NCI-H1436 (cell line): ENCODE measurements around the gene OR52A1.

Experiments
- DNase-seq: peaks from one replicate; lab custom pipeline; 2025; lab: John Stamatoyannopoulos, UW

Gene OR52A1

DNA sequence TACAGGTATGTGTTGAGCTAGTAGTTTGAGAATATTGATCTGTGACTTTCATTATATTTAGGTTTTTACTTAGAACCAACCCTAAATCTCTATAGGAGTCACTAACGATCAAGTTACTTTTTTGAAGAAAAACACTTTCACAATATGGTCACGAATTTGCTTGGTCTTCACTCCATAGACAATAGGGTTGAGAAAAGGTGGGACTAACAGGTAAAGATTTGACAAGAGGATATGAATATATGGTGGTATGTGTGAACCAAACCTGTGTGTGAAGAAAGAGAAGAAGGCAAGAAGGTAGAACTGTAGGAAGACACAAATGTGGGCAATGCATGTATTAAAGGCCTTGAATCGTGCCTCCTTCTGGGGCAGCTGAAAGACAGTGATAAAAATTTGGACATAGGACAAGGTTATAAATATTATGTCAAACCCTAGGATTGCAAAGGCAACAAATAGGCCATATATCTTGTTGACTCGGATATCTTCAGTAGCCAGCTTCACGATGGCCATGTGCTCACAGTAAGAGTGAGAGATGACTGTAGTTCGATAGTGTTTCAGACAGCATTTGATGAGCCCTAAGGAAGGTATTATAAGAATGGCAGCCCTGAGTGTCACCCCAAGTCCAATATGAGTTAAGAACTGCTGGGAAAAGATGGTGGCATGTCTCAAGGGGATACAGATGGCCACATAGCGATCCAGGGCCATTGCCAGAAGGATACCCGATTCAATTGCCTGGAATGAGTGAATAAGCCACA lies 22.8 kb downstream of the OR52A1 start:
- DNase-seq = no peak

DNA sequence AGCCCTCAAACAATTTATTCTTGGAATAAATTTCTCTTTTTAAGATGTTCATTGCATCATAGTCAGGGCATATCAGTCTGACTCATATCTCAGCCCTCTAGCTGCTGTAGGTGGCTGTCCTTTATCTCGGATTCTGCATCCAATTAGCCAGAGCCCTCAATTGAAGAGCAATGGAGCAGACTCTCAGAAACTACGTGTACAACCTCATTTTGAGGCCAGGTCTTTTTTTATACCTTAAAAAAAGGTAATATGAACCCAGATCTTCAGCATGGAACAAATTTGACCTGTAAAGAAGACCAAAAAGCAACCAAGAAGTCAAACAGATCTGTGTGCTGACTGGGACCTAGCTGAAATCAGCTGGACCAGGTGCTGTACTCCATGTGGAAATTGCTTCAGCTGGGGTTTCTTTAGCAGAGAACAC lies 25.1 kb downstream of the OR52A1 start:
- no peak for DNase-seq

DNA sequence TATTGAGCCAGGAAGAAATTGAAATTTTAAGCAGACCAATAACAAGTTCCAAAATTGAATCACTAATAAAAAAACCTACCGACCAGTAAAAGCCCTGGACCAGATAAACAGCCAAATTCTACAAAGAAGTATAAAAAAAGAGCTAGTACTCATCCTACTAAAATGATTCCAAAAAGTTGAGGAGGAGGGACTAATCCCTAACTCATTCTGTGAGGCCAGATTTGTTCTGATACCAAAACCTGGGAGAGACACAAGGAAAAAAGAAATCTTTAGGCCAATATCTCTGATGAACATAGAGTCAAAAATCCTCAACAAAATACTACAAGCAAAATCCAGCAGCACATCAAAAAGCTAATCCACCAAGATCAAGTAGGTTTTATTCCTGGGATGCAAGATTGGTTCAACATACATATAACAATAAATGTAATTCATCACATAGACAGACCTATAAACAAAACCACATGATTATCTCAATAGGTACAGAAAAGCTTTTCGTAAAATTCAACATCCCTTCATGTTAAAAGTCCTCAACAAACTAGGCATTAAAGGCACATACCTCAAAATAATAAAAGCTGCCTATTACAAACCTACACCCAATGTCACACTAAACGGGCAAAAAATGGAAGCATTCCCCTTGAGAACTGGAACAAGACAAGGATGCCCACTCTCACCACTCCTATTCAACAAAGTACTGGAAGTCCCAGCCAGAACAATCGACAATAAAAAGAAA lies 29.5 kb downstream of the OR52A1 start:
- DNase-seq = no peak

DNA sequence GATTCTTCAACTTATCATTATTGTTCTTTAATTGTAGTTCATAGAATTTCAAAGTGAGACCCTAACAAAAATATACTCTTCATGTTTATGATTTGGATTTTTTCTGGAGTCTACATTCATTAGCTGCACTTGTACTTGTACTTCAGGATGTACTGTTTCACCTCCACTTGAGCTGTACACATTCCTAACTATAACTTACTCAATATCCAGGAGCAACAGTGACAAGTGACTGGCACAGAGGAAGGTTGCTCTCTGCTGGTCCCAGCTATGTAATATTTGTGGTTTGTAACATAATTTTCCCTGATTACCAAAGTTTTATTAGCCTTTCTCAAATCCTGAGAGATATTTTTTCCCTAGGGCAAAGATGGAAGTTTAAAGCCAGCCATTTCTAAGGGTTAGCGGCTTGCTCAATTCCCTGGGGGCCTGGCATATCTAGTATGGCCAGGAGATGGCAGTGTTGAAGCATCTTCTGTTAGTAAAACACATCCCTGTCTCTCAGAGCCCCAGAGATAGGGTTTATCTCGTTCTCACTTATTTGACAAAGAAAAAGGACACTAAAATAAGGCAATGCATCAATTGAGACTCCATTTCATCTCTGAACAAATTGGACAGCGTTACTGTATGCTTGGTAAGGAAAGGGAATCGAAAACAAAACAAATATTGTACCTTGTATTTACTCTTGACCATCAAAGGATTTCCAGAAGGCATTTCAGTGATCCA lies 30.6 kb downstream of the OR52A1 start:
- peak; percentile 55 for DNase-seq

DNA sequence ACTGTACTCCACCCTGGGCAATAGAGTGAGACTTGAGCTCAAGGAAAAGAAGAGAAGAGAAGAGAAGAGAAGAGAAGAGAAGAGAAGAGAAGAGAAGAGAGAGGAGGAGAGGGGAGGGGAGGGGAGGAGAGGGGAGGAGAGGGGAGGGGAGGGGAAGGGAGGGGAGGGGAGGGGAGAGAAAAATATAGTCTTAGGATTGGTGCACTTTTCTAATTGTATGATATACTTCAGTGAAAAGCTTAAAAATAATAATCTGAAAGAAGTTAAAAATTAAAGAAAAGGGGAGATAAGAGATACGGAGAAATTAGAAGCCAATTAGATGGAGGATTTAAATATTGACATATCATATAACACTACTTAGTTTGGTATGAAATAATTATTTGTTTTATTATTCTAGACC lies 35.7 kb downstream of the OR52A1 start:
- no peak for DNase-seq

DNA sequence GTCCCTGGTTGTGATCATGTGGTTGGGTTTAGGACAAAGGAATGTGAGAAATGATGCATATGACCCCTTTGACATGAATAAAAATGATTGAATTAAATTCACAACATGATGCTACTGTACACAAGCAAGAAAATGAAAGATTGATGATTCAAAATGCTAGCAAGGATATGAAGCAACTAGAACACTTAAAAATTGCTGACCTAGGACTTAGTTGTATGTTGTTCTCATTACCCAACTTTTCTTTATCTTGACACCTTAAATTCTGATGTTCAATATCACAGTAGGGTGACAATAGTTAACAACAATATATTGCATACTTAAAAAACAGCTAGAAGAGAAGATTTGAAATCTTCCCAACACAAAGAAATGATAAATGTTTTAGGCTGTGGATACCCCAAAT lies 37.0 kb downstream of the OR52A1 start:
- DNase-seq = no peak

DNA sequence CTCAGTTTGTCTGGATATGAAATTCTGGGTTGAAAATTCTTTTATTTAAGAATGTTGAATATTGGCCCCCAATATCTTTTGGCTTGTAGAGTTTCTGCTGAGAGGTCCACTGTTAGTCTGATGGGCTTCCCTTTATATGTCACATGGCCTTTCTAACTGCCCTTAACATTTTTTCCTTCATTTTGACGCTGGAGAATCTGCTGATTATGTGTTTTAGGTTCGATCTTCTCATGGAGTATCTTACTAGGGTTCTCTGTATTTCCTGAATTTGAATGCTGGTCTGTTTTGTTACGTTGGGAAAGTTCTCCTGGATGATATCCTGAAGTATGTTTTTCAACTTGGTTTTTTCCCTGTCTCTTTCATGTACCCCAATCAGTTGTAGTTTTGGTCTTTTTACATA lies 39.2 kb downstream of the OR52A1 start:
- DNase-seq = no peak

DNA sequence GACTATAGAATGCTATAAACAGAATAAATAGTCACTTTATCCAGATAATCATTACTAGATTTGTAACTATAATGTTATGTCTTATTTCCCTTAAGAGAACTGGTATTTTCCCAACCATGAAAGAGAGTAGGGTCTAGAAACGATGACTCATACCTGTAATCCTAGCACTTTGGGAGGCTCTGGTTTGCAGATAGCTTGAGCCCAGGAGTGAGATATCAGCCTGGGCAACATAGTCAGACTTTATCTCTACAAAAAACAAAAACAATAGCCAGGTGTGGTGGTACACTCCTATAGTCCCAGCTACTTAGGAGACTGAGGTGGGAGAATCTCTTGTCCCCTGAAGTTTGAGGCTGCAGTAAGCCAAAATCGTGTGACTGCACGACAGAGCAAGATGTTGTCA lies 47.3 kb downstream of the OR52A1 start:
- no peak for DNase-seq

DNA sequence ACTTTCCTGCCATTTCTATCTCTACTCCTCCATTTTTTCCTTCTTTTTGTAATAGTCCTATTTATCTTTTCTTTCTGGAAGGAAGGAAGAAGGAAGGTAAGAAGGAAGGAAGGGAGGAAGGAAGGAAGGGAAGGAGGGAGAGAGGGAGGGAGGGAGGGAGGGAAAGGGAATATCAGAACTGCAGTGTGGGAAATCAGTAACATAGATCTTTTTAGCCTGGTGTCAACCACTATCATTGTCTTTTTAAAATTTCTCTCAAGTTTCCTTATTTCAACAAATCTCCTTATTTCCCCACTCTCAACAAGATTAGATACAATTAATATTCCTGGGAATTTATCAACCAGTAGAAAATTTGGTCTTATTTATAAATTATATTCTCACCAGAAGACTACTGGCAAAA lies 51.5 kb downstream of the OR52A1 start:
- DNase-seq = no peak

DNA sequence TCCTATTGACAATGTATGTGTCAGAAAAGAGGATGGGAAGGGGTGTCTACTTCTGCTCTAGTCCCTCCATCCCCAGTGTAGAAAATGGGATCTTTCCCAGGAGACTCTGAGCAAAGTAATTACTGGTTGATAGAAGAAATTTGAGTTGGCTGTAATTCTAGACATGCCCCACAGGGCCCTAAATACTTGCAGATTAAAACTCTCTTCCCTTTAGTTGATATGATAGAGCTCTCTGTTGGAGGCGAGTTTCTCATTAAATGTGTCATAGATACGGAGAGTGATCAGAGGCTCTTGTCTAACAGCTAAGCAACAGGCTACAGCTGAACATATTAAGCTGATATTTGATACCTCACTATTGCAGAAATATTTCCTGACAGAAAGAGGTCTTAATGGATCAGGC lies 52.3 kb downstream of the OR52A1 start:
- no peak for DNase-seq

DNA sequence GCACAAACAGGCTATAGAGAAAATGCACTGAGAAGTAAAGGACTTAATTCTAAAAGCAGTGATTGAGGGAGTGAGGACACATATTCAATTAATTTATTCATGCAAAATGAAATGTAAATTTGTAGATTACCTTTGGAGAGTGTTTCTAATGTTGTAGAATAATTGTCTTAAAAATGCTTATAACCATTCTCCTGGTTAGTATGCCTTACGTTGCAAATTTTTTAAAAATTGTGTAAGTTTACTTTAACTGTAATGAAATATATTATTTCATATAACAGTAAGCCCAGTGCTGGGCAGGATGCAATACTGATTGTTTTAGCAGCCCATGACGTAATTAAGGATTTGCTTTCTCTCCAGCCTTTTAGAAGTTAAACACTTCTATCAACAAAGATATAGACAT lies 58.5 kb downstream of the OR52A1 start:
- no peak for DNase-seq
